ENCODE measurements around the gene DOK4.
"Not testable (repeated sequence)": the region's sequence is repeated elsewhere in the genome, so short reads cannot be mapped to it uniquely, and the experiment has no call there.

DOK4 gene

DNA sequence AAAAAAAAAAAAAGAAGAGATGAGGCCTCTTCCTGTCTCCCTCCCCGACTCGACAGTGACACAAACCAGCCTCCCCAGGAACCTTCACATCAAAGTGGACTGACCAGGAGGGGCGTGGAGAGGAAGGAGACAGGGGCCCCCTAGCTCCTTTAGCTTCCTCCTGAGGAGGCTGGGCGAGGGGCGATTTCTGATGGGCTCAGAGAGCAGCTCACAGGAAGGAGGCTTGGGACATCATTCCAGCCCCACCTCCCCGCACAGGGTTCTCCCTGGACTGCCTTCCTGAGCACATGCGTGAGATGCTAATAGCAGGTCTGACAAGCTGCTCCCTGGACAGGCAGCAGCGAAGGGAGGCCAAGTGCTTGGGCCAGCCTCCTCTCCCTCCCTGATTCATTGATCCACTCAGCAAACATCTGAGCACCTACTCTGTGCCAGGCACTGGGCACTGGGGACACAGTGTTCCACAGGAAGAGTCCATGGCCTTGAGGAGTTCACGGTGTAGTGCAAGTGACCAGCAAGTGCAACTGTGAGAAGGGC is 14.4 kb upstream of the DOK4 start:
- no peaks in the 10 kb centered on the region for H3K27me3 ChIP-seq (ENCODE audit: insufficient read depth, low read length, poor library complexity, severe bottlenecking)
- H3K9me2 ChIP-seq (replicated peaks; ENCODE audit: low read depth, low read length): no peaks in the 10 kb centered on the region
- peak overlapping the region; percentile 66 for H3K4me2 ChIP-seq (ENCODE audit: low read depth, low read length, poor library complexity, severe bottlenecking)
- H3K9me3 ChIP-seq (ENCODE audit: insufficient read depth, low read depth, low read length): no peaks in the 10 kb centered on the region
- TF ChIP-seq EZH2phosphoT487 (IDR thresholded peaks at IDR 0.05; ENCODE audit: borderline replicate concordance) (no peak), CTCF (conservative IDR thresholded peaks at IDR 0.05; ENCODE audit: low read length) (no peak)
- H3K4me3 ChIP-seq (ENCODE audit: low read length, poor library complexity, severe bottlenecking): peak overlapping the region; percentile 54
- peak overlapping the region; percentile 17; the same call in 1 of the 2 replicates for H2AFZ ChIP-seq (ENCODE audit: low read length)
- no peaks in the 10 kb centered on the region for H3K36me3 ChIP-seq (ENCODE audit: insufficient read depth, low read length)
- peak overlapping the region; percentile 49 for H3K9ac ChIP-seq (ENCODE audit: low read depth, low read length, poor library complexity, severe bottlenecking)
- no peaks in the 10 kb centered on the region for H3K79me2 ChIP-seq (ENCODE audit: insufficient read depth, low read length)
- no peaks in the 10 kb centered on the region for H4K20me1 ChIP-seq (ENCODE audit: insufficient read depth, low read length, poor library complexity, severe bottlenecking)
- H3F3A ChIP-seq (ENCODE audit: low read depth): no peaks in the 10 kb centered on the region
- H3K4me1 ChIP-seq (ENCODE audit: insufficient read depth, low read length, poor library complexity, severe bottlenecking): peaks cover 42% of the 10 kb centered on the region

- not testable (repeated sequence) for H3F3A ChIP-seq (ENCODE audit: low read depth); H4K20me1 ChIP-seq (ENCODE audit: insufficient read depth, low read length, poor library complexity, severe bottlenecking); H2AFZ ChIP-seq (ENCODE audit: low read length); H3K36me3 ChIP-seq (ENCODE audit: insufficient read depth, low read length); H3K79me2 ChIP-seq (ENCODE audit: insufficient read depth, low read length); H3K27me3 ChIP-seq (ENCODE audit: insufficient read depth, low read length, poor library complexity, severe bottlenecking); H3K9me3 ChIP-seq (ENCODE audit: insufficient read depth, low read depth, low read length); H3K9me2 ChIP-seq (replicated peaks; ENCODE audit: low read depth, low read length)
- H3K4me1 ChIP-seq (ENCODE audit: insufficient read depth, low read length, poor library complexity, severe bottlenecking): peaks cover 42% of the 10 kb centered on the region
- H3K4me2 ChIP-seq (ENCODE audit: low read depth, low read length, poor library complexity, severe bottlenecking): peak overlapping the region; percentile 66
- H3K4me3 ChIP-seq (ENCODE audit: low read length, poor library complexity, severe bottlenecking): peak overlapping the region; percentile 54
- H3K9ac ChIP-seq (ENCODE audit: low read depth, low read length, poor library complexity, severe bottlenecking): peak overlapping the region; percentile 48
Observed at GRCh38 chr16:57499941-57500340, 13.6 kb upstream of the DOK4 start.

DNA sequence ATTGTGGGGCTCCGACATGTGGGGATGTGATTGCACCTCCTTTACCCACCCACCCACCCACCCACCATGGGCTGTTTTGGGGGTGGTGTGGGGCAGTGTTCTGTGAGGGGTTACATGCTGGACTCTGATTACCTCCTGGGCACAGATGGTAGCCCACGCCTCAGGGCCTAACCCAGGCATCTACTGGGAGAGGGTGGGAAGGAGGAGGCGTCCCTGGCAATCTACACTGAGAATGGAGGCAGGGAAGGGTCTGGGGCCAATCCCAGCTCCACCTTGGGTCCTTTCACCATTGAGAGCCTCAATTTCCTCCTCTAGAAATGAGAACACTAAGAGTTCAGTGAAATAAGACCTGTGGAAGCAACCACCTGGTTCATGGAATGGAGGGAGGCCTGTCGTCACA is 11.7 kb upstream of the DOK4 start:
- TF ChIP-seq CTCF (conservative IDR thresholded peaks at IDR 0.05; ENCODE audit: low read length) (no peak), EZH2phosphoT487 (IDR thresholded peaks at IDR 0.05; ENCODE audit: borderline replicate concordance) (no peak)
- H3K9me2 ChIP-seq (replicated peaks; ENCODE audit: low read depth, low read length): no peaks in the 10 kb centered on the region
- no peak overlapping the region for H3K4me3 ChIP-seq (ENCODE audit: low read length, poor library complexity, severe bottlenecking)
- H3K36me3 ChIP-seq (ENCODE audit: insufficient read depth, low read length): no peaks in the 10 kb centered on the region
- no peaks in the 10 kb centered on the region for H4K20me1 ChIP-seq (ENCODE audit: insufficient read depth, low read length, poor library complexity, severe bottlenecking)
- H3K4me2 ChIP-seq (ENCODE audit: low read depth, low read length, poor library complexity, severe bottlenecking): no peak overlapping the region
- no peak overlapping the region for H3K9ac ChIP-seq (ENCODE audit: low read depth, low read length, poor library complexity, severe bottlenecking)
- H3F3A ChIP-seq (ENCODE audit: low read depth): no peaks in the 10 kb centered on the region
- H3K27me3 ChIP-seq (ENCODE audit: insufficient read depth, low read length, poor library complexity, severe bottlenecking): no peaks in the 10 kb centered on the region
- H3K79me2 ChIP-seq (ENCODE audit: insufficient read depth, low read length): no peaks in the 10 kb centered on the region
- peaks cover 36% of the 10 kb centered on the region for H3K4me1 ChIP-seq (ENCODE audit: insufficient read depth, low read length, poor library complexity, severe bottlenecking)
- H2AFZ ChIP-seq (ENCODE audit: low read length): no peak overlapping the region
- no peaks in the 10 kb centered on the region for H3K9me3 ChIP-seq (ENCODE audit: insufficient read depth, low read depth, low read length)

GRCh38 chr16:57497121-57497520 is 10.8 kb upstream of the DOK4 start:
- Histone ChIP-seq H3K79me2 (ENCODE audit: insufficient read depth, low read length) (no peaks in the 10 kb centered on the region), H3K9ac (ENCODE audit: low read depth, low read length, poor library complexity, severe bottlenecking) (no peak overlapping the region), H3K4me3 (ENCODE audit: low read length, poor library complexity, severe bottlenecking) (no peak overlapping the region), H3K9me2 (replicated peaks; ENCODE audit: low read depth, low read length) (no peaks in the 10 kb centered on the region), H2AFZ (ENCODE audit: low read length) (no peak overlapping the region), H3K9me3 (ENCODE audit: insufficient read depth, low read depth, low read length) (no peaks in the 10 kb centered on the region), H3F3A (ENCODE audit: low read depth) (no peaks in the 10 kb centered on the region), H3K4me1 (ENCODE audit: insufficient read depth, low read length, poor library complexity, severe bottlenecking) (peaks cover 29% of the 10 kb centered on the region), H3K36me3 (ENCODE audit: insufficient read depth, low read length) (no peaks in the 10 kb centered on the region), H3K4me2 (ENCODE audit: low read depth, low read length, poor library complexity, severe bottlenecking) (no peak overlapping the region), H4K20me1 (ENCODE audit: insufficient read depth, low read length, poor library complexity, severe bottlenecking) (no peaks in the 10 kb centered on the region), H3K27me3 (ENCODE audit: insufficient read depth, low read length, poor library complexity, severe bottlenecking) (no peaks in the 10 kb centered on the region)
- TF ChIP-seq EZH2phosphoT487 (IDR thresholded peaks at IDR 0.05; ENCODE audit: borderline replicate concordance) (no peak), CTCF (conservative IDR thresholded peaks at IDR 0.05; ENCODE audit: low read length) (no peak)
